ENCODE results near the gene TDRD3. TPM values are rescaled to one million over a fixed set of nuclear protein-coding genes. Genes with fewer than 3 reads are reported as not detected.

Gene TDRD3
- total and polyA plus RNA-seq, 11 donors = 13.3 to 56.4 (median 36.8) TPM

DNA sequence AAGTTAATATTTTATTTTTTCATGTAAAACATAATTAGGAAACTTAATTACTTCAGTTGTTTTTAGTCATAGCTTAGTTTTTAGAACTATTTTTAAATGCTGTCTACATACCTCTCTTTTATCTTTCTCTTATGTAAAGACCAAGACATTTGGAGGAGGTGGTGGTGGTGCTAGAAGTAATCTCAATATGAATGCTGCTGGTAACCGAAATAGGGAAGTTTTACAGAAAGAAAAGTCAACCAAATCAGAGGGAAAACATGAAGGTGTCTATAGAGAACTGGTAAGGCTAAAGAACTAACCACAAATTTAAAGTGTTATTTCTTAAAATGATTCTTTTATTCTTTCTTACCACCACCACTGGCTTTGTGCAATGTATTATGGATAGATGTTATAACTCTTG lies 97.3 kb downstream of the TDRD3 start:
- H3K4me1 ChIP-seq = no peaks in the 10 kb centered on the region
- H3K4me3 ChIP-seq = no peak overlapping the region
- H3K27me3 ChIP-seq = no peaks in the 10 kb centered on the region
- ATAC-seq (no peak), DNase-seq (no peak)
- TF ChIP-seq POLR2A (IDR thresholded peaks at IDR 0.05) = no peak
- TF ChIP-seq, protein P1, sequence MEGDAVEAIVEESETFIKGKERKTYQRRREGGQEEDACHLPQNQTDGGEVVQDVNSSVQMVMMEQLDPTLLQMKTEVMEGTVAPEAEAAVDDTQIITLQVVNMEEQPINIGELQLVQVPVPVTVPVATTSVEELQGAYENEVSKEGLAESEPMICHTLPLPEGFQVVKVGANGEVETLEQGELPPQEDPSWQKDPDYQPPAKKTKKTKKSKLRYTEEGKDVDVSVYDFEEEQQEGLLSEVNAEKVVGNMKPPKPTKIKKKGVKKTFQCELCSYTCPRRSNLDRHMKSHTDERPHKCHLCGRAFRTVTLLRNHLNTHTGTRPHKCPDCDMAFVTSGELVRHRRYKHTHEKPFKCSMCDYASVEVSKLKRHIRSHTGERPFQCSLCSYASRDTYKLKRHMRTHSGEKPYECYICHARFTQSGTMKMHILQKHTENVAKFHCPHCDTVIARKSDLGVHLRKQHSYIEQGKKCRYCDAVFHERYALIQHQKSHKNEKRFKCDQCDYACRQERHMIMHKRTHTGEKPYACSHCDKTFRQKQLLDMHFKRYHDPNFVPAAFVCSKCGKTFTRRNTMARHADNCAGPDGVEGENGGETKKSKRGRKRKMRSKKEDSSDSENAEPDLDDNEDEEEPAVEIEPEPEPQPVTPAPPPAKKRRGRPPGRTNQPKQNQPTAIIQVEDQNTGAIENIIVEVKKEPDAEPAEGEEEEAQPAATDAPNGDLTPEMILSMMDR (IDR thresholded peaks at IDR 0.05) = no peak
- H3K36me3 ChIP-seq = peaks cover 0 to 63% (median 29%) of the 10 kb centered on the region in 9 donors
- WGBS, 4 donors = 87 to 96% (median 93%) methylated on average over 1 of the region's 1 CpG
- H3K9me3 ChIP-seq = peaks cover 0 to 3% (median 0%) of the 10 kb centered on the region in 12 donors
- intact Hi-C loops (cut with DNase I) = no loop called here
- H3K27ac ChIP-seq = no peak overlapping the region

DNA sequence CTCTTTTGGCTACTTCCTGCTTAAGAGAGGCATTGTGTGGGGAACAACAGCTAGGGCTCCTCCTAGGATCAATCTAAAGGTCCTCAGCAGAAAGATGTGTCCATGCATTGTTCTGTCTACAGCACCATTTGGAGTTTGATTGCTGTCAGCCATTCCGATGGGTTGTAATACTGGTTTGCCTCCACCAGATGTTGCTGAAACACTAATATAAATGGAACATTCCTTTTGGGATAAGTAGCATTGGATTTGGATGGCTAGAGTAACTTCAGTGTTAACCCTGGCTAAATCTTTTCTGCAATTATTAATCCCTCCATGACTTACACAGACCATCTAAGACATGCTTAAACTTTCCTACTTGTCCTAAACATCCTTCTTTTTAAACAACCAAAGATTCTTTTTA lies 104.2 kb downstream of the TDRD3 start:
- H3K36me3 ChIP-seq = peaks cover 0 to 70% (median 15%) of the 10 kb centered on the region in 9 donors
- H3K9me3 ChIP-seq = peaks cover 0 to 40% (median 2%) of the 10 kb centered on the region in 12 donors
- no peaks in the 10 kb centered on the region for H3K27me3 ChIP-seq
- ATAC-seq = no peak
- 95 to 100% (median 98%) methylated on average over 1 of the region's 1 CpG for WGBS, 4 donors
- DNase-seq = no peak
- intact Hi-C loops (cut with DNase I) = no loop called here
- TF ChIP-seq, protein P1 (IDR thresholded peaks at IDR 0.05) = no peak
- TF ChIP-seq POLR2A (IDR thresholded peaks at IDR 0.05) = no peak
- H3K27ac ChIP-seq = no peak overlapping the region
- no peak overlapping the region for H3K4me3 ChIP-seq
- H3K4me1 ChIP-seq = no peaks in the 10 kb centered on the region

DNA sequence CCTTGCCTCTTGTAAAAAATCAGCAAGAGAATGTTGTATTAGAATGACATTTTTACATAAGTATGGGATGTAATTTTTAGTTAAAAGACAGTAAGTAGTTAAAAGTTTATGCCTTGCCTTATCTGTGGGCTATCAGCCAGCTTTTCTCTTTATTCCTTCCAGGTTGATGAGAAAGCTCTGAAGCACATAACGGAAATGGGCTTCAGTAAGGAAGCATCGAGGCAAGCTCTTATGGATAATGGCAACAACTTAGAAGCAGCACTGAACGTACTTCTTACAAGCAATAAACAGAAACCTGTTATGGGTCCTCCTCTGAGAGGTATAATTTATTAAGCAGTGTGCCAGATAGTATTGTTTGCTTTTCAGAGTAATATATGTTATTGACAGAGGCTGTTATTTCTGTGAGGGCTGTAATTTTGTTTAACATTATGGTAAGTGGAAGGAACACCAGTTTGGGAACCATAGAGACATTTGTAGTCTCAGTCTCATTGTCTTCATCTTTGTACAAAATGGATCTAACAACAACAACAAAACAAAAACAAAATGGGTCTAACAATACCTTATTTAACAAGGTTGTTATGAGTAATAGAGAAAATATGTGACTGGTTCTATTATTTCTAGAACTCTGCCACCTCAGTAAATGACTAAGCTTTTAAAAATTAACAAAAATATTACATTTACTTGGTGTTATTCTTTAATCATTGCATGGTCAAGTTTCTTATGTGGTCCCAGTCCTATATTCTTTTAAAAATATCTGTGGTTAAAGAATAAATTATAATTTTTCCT lies 112.8 kb downstream of the TDRD3 start:
- peaks cover 0 to 52% (median 33%) of the 10 kb centered on the region in 9 donors for H3K36me3 ChIP-seq
- 63 to 75% (median 67%) methylated on average over 3 of the region's 3 CpGs for WGBS, 4 donors
- no peak for TF ChIP-seq POLR2A (IDR thresholded peaks at IDR 0.05)
- TF ChIP-seq, protein P1 (IDR thresholded peaks at IDR 0.05) = no peak
- no peaks in the 10 kb centered on the region for H3K27me3 ChIP-seq
- no peaks in the 10 kb centered on the region for H3K4me1 ChIP-seq
- intact Hi-C loops (cut with DNase I) = no loop called here
- H3K27ac ChIP-seq = no peak overlapping the region
- H3K4me3 ChIP-seq = no peak overlapping the region
- peaks cover 0 to 15% (median 0%) of the 10 kb centered on the region in 12 donors for H3K9me3 ChIP-seq
- DNase-seq (no peak), ATAC-seq (no peak)

DNA sequence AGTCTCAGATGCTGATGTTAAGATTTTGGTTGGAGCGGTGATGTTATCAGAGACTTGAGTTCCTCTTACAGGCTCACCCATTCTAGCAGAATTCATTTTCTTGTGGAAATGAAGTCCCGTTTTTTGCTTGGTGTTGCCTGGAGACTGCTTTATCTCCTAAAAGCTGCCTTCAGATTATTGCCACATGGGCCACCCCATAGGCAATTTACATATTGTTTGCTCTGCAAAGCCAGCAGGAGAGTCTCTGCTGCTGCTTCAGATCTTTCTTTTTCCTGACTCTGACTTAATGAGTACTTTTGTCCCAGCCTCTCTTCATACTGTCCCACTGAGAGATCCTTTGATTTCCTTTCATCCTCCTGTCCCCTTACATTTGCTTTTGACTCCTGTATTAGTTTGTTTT lies 114.6 kb downstream of the TDRD3 start:
- peaks cover 0 to 63% (median 33%) of the 10 kb centered on the region in 9 donors for H3K36me3 ChIP-seq
- TF ChIP-seq POLR2A (IDR thresholded peaks at IDR 0.05) = no peak
- 90 to 95% (median 94%) methylated on average over 2 of the region's 2 CpGs for WGBS, 4 donors

More for the DNA sequence above, 114.6 kb downstream of the TDRD3 start:
- Histone ChIP-seq H3K4me3 (no peak overlapping the region), H3K27ac (no peak overlapping the region), H3K27me3 (no peaks in the 10 kb centered on the region), H3K4me1 (no peaks in the 10 kb centered on the region), H3K9me3 (peaks cover 0 to 15% (median 0%) of the 10 kb centered on the region in 12 donors)
- intact Hi-C loops (cut with DNase I) = no loop called here
- no peak for ATAC-seq
- no peak for DNase-seq

All from heart left ventricle (tissue), 16 donors.